ENCODE measurements around the gene RAD51B.
A peak's percentile ranks its signal among the peaks of the same experiment; 100 is the strongest.

The RAD51B gene

DNA sequence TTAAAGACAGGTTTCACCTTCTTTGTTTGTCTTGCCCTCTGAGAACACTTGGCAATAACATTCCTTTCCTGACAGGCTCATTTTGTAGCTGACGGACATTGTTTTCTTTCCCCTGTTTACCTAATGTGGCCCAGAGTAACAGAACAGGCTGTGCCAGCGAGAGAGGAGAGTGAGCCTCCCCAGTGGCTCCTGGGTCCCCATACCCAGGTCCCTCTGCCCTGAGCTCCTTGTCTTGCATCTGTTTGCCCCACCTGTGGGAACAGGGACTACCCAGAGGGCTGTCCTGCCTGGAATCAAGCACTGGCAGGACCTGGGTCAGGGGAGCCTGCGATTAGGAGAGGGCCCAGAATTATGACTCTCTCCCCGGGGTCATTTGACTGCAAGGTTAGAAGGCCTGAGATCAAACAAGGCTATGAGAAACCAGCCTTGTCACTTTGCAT is 750.4 kb downstream of the RAD51B start:
- DNase-seq = no peak

DNA sequence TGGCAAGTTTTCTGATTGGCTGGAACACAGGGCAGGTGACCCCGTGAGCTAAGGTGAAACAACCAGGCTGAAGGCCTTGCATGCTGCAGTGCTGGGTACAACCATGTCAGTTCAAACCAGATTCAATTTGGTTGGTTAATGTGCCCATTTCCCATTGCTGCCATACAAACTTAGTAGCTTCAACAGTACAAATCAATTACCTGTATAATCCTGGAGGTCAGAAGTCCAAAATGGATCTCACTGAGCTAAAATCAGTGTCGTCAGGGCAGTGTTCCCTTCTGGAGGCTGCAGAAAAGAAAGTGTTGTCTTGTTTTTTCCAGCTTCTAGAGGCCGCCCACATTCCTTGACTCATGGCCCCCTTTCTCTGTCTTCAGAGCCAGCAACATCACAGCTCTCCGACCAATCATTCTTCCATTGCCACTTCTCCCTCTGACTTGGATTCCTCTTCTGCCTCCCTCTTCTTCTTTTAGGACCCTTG is 751.6 kb downstream of the RAD51B start:
- DNase-seq = no peak

DNA sequence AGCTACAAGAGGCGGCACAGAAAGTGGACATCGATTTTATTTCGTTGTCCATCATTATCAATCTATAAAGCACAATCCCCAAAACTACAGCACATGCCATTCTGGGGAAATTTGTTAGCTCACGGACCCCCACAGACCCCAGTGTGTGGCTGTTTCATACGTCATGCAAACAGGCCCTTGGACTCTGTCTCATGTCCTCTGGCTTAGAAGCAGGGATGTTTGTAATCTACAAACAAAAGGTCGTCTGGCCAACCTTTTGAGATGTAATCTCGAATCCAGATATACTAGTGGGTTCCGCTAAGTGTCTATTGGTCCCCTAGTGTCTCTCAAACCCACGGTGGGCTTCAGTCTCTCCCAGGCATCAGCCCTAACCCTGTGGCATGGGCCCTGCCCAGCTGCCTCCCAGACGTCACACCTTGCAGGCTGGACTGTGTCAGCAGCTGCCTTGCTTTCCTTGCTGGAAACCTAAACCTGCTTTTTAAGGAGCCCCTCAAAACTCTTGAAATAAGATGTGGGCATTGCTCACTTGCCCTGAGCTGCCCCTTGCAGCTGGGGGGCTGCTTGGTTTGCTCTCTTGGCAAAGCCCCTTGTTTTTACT is 752.4 kb downstream of the RAD51B start:
- no peak for DNase-seq

DNA sequence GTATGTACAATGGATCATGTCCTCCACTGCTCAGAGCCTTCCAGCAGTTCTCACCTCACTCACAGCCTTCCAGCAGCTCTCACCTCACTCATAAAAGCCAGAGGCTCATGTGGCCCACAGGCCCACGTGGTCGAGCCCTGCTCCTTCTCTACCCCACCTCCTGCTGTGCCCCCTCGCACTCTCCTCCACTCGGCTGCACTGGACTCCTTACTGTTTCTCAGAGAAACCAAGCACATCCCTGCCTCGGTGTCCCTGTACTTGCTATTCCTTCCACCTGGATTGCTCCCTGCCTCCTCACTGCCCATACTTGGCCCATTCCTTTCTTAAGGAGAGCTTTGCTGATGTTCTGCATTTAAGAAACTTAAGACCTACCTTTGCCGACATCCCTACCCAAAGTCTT is 753.5 kb downstream of the RAD51B start:
- DNase-seq = no peak

DNA sequence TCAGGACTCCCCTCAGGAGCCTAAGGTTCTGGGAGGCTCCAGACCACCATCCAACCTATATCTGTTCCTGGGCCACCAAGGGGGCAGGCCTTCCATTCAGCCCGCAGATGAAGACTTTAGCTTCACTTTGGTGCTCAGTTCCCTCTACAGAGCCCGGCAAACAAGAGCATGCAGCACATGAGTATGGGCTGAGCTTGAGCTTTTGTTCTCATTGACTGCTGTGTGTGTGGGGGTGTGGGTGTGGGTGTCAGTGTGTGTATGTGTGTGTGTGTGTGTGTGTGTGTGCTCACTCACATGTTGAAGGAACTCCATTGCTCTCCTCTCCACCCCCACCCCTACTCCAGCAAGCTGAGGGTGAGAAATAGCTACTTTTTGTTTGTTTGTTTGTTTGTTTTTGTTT is 754.1 kb downstream of the RAD51B start:
- DNase-seq = no peak

DNA sequence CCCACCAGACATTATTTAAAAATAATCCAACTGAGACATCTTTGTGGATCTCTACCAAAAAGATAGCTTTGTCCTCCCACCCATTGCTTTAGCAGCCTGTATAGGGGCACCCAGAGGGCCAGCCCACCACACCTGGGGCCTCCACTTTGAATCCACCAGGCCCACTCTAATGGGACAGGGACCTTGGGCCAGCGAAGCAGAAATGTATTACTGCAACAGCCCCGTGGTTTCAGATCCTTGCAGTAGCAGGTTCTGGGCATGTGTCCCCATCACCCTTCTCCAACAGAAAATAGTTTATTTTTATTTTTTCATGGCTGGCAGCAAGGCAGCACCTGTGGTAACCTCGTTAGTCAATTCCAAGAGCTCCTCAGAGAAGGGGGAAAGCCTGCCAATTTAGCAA is 754.9 kb downstream of the RAD51B start:
- DNase-seq = no peak

DNA sequence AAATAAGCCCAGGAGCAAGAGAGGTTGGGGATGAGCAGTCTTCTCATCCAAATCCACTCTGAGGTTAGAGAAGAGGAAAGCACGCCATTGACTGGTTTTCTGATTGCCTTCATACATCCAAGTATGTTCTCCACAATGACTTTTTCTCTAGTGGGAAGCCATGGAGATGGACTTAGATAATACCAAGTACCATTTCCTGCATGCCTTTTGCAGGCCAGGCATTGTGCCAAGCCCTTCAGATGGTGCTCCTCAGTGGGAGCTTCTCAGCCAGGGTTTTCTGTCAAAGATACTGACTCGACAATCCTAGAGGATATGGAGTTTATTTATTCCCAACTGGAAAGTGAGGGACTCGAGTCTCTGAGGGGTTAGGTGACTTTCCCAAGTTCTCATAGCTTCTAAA is 755.3 kb downstream of the RAD51B start:
- peak in 1 of 2 experiments; percentile 20 for DNase-seq

DNA sequence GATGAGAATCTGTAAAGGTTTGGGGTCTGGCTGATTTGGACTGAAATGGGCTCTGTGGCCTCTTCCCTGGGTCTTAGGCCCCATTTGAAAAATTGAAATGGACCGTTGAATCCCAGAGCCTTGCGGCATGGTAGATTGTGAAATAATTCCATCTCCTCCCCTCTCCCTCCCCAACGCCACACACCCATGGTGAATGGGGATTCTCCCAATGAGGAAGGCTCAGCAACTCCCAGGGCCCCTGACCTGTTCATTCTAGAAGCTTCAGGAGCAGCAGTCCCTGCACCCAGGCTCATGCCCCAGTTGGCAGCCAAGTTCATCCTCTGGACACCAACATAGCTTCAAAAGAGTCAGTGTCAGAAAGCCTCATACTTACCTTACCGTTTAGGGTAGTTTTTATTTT is 755.8 kb downstream of the RAD51B start:
- DNase-seq = no peak

DNA sequence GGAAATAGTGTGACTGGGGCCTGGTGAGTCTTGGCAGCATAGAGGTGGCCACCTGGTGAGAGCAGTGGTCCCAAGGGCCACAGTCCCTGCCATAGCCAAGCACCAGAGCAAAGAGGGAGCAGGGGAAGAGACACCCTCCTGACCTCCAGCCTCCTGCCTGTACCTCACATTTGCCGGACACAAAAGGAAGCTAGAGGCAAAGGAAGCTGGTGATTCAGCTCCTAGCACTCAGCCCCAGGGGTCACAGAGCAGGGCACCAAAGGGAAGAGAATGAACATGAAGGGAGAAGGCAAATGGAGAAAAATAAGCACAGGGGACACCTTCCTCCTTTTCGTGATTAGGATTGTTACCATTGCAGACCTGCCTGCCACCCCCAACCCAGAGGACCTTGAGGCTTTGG is 756.5 kb downstream of the RAD51B start:
- DNase-seq = no peak

DNA sequence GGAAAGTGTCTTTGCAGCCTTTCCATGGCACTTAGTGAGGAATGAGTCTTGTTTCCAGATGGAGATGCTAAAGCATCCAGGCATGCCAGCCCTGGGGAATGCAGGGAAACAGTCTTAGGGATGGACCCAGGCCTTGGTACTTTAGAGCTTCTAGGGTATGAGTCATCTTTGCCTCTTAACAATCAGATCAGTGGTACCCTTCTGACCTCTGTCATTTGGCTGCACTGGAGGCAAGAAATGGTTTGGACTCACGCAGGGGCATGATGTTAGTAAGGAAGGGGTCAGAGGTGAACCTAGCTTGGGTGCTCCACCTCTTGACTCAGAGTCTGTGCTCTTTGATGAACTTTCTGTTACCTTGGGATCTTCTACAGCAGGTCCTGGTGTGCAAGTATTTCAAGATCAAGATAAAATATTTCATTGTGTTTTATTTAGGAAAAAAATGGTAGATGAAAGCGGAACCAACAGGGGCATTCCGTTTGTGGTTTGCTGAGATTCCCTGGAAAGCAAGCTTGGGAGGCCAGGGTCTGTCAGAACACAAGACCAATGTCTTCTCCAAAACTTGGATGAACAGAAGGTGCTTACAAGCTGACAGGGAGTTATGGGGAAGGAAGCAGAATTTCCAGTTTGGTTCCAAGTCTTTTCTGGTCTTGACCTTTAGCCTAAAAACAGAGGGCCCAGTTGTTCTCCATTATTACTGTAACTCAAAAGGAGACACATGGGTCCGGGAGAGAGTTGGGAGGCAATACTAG is 757.1 kb downstream of the RAD51B start:
- DNase-seq = no peak

DNA sequence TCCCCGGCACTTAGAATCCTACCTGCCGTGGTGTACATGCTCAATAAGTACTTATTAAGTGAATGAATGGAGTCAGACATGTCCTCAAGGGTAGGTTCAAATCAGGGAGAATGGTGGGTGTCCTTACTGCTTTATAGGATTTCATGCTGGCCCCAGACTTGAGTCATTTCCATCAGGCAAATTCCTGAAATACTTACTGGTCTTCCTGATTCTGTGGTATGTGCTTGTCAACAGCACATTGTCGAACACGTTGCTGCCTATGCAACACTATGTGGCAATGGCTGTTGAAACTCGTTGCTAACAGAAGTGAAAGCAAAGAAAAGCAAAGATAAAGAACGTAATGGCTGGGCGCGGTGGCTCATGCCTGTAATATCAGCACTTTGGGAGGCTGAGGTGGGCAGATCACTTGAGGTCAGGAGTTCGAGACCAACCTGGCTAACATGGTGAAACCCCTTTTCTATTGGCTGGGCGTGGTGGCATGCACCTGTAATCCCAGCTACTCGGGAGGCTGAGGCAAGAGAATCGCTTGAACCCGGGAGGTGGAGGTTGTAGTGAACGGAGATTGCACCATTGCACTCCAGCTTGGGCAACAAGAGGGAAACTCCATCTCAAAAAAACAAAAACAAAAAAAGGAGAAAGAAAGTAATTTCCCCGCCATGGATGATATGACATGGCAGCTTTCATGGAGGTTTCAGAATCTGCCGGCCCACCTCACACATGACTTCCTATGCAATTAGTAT is 758.4 kb downstream of the RAD51B start:
- no peak for DNase-seq

DNA sequence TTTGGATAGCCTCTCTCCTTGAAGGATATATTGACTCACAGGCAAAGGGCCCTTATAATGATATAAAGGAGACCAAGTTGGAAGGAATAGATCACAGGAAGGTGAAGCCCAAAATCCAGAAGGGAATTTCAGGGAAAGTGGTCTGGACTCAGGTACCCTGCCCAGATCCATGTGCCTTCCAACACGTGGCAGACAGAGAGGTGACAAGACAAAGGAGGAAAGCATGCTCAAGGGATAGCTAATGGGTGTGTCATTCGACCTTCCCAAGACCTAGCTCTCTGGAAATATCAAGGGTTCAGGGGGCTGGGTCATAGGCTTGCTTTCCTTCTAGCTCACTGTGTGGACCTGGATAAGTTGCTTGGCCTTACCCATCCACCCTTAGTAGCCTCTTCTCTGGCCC is 759.0 kb downstream of the RAD51B start:
- no peak for DNase-seq

DNA sequence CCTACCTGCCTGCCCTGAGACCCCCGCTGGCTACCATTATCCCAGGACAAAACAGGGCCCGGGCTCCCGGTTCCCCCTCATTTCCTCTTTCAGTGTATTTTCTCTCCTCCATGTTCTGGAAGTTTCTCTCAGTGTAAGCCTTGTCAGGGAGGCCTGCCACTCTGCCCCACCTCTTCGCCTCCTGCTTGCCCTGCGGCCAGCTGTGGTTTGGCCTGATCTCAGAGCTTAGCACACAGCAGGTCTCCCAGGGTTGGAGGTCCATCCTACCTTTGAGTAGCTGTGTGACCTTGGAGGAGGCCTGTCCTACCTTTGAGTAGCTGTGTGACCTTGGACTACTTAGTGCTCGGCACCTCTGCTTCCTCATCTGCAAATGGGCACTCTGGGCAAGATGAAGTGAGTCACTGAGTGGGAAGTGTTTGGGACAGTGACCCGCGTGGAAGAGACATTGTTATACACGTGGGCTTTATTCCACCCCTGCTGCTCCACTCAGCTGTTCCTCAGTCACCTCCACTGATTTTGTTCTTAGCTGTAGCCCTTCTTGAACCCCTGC is 760.6 kb downstream of the RAD51B start:
- DNase-seq = no peak

DNA sequence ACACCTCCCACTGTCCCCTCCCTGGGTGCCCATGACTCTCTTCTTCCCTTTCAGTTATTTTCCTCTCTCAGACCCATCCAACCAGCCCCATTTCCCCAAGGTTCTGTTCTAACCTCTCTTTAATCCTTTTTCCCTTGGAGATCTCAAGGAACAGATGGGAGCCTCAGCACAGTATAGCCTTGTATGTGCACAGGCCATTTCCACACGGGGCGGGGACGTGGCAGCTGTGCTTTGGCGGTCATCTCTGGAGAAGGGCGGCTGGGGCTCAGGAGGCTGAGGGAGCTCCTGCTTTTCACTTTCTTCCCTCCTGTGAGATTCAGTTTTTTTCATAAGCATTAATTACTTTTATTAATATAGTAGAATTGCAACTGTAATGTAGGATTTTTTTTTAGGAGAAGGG is 761.1 kb downstream of the RAD51B start:
- DNase-seq = peak in 1 of 2 experiments; percentile 4

DNA sequence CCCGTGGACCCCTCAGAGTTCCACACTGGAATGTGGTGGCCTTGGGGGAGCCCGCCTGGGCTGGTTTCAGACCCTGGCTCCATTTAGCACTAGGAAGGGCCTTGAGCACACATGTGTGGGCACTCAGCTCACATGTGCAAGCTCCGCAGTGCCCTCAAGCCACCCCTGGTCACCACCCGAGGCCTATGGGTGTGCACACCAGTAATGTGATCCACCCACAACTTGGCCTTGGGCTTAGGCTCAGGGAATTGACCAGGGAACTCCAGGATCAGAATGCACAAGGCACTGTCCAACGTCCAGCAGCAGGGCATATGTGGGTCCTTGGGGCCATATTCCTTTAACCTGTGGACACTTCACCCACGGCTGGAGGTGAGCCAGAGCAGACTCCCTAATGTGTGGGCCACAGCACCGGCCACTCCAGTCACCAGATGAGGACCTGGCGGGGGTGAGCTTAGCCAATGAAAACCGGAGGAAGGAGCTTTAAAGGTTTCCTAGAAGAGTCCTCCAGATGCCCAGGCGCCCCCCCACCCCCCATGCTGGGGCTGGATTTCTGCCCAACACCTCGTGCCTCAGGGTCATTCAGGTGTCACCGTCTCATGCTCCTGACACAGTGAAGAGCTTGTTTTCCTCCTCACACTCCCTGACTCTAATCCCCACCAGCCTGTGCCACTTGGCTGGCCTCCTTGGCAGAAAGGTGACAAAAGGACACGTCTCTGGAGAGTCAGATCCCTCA is 764.1 kb downstream of the RAD51B start:
- DNase-seq = no peak

DNA sequence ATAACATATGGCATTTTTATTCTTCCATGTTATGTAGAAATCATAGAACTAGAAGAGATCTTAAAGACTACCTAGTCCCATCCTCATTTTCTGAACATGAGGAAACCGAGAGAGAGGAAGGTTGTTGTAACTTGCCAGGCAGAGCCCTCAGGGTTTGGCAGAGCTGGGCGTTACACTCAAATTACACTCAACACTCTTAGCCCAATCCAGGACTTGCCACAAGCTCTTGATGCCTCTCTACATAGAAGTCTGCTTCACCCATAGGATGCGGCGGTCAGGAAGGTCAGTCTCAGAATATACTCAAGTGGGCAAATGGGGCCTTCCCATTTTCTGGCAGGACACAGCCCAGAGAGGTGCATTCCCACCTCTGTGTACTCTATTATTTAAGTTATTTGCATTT is 765.2 kb downstream of the RAD51B start:
- no peak for DNase-seq

DNA sequence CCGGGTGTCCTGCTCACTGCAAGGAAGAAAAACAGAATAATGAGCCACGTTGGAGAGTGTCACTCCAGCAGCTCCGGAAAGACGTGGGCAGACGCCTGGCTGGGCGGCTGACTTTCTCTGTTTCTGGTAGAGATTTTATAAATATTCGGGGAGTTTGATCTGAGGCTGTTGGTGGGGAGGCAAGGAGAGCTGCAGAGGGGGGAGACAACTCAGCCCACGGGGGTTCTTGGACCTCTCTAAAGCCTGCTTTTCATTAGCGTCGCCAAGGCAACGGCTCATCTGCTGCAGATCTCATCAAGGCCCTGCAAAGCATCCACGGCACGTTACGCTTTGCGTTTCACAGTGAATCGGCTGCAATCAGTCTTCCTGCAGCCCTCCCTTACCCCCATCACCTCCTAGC is 766.1 kb downstream of the RAD51B start:
- no peak for DNase-seq

DNA sequence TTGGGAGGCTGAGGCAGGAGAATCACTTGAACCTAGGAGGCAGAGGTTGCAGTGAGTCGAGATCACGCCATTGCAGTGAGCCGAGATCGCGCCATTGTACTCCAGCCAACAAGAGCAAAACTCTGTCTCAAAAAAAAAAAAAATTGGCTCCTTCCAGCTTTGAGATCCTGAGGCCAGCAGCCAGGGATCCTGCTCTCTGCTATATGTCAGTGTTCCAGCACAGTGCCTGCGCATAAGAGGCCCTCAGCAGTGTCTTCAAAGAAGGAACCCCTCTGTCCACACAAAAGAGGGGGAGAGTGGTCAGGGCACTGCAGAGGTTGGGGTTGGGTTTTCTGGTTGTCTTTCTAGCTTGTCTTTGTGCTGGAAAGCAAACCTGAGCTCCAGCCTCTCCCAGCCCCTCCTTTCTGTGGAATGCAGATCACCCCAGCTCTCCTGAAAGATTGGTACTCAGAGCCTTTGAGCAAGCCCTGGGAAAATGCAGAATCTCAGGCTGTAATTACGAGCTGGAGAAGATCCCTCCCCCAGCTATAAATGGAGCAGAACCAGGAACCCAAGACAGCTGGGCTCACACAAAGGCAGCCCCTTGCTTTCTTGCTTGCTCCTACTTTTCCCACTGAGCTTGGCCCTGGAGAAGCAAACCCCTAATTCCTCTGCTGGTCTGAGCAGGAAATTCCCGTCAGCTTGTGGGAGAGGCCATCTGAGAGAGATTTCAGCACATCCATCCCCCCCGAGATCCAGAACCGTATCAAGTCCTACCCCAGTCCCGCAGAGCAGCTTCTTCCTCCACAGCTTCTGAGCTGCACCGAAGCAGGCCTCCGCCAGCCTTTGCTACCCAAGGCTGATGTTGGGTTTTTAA is 767.5 kb downstream of the RAD51B start:
- peak in 1 of 2 experiments; percentile 31 for DNase-seq

DNA sequence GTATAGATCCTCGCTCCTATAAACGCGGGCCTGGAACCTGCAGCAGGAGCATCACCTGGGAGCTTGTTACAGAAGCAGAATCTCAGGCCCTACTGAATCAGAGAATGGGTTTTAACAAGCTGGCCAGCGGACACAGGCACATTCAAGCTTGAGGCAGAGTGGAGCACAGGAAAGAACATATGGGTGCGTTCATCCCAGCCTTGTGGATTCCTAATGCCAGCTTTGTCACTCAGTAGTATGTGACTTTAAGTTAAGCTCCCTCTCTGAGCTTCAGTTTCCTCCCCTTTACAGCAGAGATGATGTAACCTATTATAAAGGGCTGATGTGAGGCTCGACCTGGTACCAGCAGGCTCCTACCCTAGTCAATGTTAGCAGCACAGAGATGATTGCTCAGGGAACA is 768.4 kb downstream of the RAD51B start:
- no peak for DNase-seq

DNA sequence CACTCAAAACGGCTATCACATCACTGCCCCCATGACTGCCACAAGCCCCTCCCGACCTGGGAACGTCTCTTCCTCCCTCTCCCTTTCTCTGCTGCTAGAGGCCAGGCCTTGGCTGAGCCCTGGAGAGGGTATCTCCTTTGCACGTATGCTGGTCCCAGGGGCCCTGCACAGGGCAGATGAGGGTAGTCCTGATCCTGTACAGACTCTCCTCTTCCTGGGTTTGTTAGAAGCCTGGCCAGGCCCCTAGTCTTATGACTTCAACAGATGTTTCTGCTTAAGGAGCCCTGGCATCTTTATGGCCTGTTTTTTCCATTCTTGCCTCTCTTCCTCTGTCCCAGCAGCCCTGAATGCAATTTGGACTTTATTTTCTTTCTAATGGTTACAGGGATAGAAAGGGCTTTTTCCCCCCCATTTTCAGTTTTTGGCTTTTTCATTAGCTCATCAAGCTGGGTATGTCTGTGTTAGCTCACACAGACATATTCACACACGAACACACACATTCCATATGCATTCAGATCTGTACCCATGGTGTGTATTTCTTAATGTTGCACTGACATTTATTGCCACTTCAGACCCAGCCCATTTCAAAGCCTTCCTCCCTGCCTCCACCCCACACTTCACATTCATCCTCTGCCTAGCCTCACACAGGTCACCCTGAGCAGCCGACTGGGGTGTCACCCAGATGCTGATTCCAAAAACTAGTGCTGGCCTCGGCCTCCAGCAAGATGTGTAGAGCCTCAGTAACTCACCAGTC is 770.0 kb downstream of the RAD51B start:
- DNase-seq = no peak

DNA sequence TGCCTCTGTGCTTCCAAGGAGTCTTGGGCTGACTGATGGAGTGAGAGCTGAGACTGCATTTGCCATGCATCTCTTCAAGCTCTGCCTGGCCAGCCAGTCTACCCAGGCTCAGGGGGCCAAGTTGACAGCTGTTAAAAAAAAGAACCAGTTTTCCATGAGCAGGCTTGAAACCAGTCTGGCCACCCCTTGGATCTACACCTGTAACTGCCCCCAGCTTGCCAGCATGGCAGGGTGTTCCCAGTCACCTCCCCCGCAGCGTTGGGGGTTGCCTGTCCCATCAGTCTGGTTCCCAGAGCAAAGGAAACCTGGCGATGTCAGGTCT is 770.6 kb downstream of the RAD51B start:
- no peak for DNase-seq
